Measurements from ENCODE around the gene PTPRM.

PTPRM gene

DNA sequence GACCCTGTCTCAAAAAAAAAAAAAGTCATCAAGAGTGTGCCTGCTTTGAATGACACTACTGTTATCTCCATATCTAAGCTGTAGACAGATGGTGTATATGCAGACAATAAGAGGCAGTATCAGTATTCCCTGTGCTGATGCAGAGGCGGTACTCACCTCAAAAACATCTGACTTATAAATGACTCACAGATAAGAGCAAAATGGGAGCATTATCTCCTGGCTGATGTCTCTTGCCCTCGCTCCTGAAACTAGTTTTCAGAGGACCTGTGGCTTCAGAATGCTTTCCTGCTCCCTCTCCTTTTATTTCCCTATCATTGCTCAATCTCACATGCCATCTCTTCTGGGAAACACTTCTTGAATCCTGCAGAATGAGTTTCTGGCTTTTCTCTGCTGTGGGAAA is 289.6 kb downstream of the PTPRM start:
- DNase-seq (ENCODE audit: low spot score): no peak

DNA sequence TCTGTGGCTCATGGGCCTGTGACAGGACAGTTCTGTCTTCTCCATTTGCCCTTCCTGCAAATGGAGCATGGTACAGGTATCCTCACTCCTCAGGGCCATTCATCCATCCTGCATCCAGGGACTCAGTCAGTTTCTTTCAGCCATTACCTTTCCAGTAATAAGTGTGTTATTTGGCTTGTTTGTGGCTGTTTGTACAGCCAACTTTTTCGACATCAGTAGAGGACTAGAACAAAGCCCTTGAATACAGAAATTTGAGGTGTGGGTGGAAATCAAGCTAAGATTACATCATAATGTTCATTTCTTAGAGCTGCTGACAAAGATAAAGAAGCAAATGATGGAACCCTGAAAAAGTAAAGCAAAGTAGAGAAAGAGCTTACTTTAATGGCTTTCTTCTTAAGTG is 290.4 kb downstream of the PTPRM start:
- no peak for DNase-seq (ENCODE audit: low spot score)

DNA sequence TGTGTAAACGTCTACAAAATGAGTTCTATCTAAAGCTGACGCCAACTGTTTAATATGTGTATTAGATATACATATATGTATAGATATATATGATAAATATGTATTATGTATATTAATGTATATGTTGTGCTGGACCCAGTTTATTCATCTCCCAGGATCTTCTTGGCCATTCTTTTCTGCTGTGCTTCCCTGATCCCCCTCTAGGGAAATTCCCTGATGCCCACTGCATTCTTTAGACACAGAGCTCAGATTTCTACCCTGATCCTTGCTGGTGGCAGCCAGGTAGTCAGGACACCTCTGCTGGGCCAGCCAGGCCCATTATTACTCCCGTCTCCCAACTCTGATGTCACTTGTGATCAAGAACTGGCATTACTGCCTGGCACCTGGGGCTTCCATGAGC is 292.0 kb downstream of the PTPRM start:
- DNase-seq (ENCODE audit: low spot score): no peak

DNA sequence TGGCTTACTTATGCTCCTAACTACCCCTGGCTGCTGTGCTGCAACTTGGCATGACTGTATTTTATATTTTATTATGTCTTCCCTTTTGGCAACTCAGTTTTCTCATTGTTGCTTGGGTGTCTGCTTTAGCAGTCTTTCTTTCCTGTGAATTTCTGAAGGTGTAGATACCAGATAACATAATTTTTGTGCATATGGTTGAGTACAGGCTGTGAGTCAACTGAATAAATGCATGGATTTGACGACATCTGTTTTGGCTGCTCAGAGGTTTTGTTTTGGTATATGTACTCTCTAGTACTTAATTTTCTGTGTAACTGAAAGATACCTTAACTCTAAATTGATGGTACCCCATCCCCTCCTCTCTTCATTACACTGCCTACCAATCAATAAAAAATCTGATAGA is 303.1 kb downstream of the PTPRM start:
- no peak for DNase-seq (ENCODE audit: low spot score)

- no peak for DNase-seq (ENCODE audit: low spot score)
Measured at GRCh38 chr18:7870855-7871254, 303.7 kb downstream of the PTPRM start.

- no peak for DNase-seq (ENCODE audit: low spot score)
Measured at GRCh38 chr18:7871560-7872456, 304.7 kb downstream of the PTPRM start.

DNA sequence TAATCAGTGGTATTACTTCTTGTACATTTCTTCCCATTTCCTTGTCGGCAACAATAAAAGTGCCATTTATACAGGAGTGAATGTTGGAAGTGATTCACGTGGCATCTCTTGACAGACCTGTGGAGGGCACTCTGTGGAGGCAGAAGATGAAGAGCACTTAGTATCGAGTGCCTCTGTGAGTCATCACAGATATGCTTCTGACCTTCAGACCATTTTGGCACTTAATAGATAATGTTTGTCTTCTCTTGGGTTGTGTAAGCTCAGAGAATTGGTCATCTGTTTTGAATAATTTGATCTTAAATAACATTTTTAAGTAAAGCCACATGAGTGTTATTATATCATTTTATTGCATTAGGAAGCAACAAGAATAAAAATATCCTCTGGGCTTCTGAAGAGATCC is 305.5 kb downstream of the PTPRM start:
- DNase-seq (ENCODE audit: low spot score): no peak

- DNase-seq (ENCODE audit: low spot score): no peak
Measured at GRCh38 chr18:7873316-7873715, 306.2 kb downstream of the PTPRM start.

DNA sequence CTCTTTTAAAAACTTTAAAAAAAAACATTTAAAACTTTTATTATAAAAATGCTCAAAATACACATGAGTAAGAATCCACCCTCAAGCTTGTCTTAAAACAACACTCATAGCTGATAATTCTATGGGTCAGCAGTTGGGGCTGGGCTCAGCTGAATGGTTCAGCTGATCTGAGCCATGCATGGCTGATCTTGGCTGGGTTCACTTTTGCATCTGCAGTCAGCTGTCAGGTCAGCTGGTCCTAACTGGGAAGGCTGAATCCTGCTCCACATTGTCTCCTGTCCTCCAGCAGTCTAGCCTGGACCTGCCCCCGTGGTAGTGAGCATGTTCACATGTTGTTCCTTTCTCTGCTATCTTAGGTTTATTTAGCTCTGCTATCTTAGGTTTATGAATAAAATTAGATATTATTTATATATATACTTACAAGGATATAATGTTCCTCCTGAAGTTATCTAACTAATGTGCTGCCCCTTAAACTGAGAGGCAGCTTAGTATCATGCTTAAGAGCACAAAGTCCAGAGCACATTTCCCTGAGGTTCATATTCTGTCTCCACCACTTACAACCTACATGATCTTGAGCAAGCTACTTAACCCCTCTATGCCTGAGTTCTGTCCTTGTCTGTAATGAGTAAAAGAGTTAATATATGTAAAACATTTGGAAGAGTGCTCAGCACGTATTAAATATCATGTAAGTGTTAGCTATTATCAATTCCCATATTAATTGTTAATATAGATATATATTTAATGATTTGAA is 309.4 kb downstream of the PTPRM start:
- DNase-seq (ENCODE audit: low spot score): no peak

GRCh38 chr18:7877609-7878008 is 310.5 kb downstream of the PTPRM start:
- DNase-seq (ENCODE audit: low spot score): no peak

DNA sequence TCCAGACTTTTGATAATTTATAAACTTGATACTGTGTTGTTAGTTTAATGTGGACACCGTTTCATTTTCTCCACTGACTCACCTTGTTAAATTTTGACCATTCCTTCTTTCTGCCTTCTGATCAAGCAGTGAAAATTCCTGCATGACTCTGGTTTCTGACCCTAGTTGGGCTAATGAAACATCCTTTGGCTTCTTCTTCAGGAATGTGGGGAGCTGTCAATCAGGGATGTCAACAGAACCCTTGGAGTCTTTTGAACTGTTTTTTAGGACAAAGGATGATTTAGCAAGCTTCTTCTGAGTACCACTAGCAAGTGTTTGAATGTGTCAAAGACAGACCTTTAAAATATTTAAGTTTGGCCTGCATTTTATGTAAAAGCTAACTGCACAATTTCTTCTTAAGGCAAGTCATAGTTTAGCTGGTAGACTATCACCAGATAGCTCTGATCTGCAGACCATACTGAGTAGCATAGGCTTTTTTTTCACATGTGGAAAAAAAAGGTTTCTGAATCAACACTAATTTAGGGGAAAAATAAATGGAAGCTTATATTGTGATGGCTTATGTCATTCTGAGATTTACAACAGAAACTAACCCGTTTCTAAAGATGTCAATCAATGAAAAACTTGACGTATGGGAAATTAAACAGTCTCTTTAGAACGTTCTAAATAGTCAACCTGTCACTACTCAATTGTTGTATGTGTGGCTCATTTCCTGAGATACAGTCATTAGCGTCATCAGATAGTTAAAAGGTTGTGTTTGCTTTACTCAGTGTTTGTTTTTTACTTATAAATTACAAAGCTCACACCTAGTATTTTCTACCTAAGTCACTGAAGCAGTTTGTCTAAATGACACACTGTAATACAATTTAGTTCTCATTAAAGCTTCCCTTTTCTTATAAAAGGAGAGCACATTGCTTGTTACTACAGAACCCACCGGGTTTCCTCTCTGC is 311.4 kb downstream of the PTPRM start:
- no peak for DNase-seq (ENCODE audit: low spot score)

DNA sequence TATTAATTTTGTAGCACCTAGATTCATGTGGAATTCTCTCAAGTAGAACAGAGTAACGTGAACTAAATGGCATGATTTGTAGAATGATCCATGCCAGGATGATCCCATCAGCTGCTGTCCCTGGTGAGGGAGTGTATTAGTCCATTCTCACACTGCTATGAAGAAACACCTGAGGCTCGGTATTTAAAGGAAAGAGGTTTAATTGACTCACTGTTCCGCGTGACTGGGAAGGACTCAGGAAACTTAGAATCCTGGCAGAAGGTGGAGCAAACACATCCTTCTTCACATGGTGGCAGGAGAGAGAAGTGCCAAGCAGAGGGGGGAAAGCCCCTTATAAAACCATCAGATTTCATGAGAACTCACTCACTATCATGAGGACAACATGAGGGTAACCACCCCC is 312.6 kb downstream of the PTPRM start:
- DNase-seq (ENCODE audit: low spot score): no peak

GRCh38 chr18:7885865-7886264 is 318.7 kb downstream of the PTPRM start:
- DNase-seq (ENCODE audit: low spot score): no peak

GRCh38 chr18:7886436-7886835 is 319.3 kb downstream of the PTPRM start:
- no peak for DNase-seq (ENCODE audit: low spot score)

DNA sequence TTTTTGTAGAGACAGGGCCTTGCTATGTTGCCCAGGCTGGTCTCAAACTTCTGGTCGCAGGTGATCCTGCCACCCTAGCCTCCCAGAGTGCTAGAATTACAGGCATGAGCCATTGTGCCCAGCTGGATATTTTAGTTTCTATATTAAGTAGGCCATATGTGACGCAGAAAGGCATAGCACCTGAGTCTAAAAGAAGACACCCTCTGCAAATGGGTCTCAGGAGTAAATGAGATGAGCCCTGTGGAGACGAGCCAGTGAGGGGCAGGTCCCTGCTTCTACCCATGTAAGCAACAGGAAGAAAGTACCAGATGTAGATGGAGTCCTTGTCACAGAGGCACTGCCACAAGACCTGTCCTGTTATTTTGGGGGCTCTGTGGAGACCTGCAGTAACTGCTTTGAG is 322.4 kb downstream of the PTPRM start:
- no peak for DNase-seq (ENCODE audit: low spot score)

GRCh38 chr18:7890075-7890474 is 323.0 kb downstream of the PTPRM start:
- no peak for DNase-seq (ENCODE audit: low spot score)

GRCh38 chr18:7892556-7892955 is 325.4 kb downstream of the PTPRM start:
- DNase-seq (ENCODE audit: low spot score): no peak

GRCh38 chr18:7894592-7894991 is 327.5 kb downstream of the PTPRM start:
- no peak for DNase-seq (ENCODE audit: low spot score)

DNA sequence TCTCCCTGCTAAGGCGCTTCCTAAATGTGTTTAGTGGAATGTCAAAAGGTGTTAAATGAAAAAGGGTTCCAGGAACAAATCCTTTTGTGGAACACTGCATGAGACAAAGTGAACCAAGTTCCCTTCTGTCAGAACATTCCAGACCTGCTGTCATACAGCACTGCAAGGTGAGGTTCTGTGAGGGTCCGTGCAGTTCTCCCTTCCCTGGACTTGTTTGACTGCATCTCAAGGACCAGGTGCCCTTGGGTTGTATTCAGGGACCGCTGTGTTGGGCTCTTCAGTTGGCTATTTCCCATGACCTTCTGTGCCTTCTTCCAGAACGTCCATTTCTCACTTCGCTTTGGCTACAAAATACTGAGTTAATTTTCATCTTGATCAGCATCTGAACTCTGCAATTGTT is 328.2 kb downstream of the PTPRM start:
- no peak for DNase-seq (ENCODE audit: low spot score)

- no peak for DNase-seq (ENCODE audit: low spot score)
Measured at GRCh38 chr18:7896161-7896560, 329.0 kb downstream of the PTPRM start.

DNA sequence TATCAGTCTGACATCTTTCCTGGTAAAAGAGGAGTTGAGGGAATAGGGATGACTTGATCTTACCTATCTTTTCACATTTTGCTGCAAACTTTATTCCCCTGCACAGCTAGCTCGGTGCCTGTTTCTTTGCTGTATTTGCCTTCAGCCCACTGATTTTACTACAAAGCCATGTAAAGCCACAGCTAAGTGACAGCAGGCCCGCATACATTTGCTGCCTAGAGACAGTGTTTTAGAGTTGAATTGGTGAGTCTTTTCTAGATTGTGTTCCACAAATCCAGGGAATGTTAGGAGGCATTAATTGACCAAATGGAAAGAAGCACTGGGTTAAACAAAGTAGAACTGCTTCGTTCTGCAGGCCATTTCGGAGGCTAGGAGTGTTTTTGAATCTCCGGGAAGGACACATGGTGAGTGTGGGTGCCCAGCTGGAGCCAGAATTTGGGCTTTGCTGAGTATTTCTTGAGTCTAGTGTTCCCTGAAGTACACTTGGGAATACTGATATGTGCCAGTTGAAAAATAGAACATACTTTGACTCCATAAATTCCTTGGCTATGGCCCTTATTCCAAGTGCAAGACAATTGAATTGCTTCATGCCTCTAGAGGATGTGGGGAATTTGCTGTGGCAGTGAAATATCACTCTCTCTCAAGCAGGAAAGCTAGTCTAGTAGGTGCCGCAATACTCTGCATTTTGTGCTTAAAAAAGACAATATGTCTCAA is 329.8 kb downstream of the PTPRM start:
- no peak for DNase-seq (ENCODE audit: low spot score)

- DNase-seq (ENCODE audit: low spot score): no peak
Measured at GRCh38 chr18:7898181-7898580, 331.1 kb downstream of the PTPRM start.
